Neuron (in vitro differentiated cells): ENCODE measurements around the gene KIF6.

Experiments used
- H2AFZ ChIP-seq: one replicate; pipeline ENCODE4 v1.6.1; 2013; ENCODE audit warnings: low read depth, mild to moderate bottlenecking, inconsistent platforms, low read length, moderate library complexity
- H3K27me3 ChIP-seq: one replicate; pipeline ENCODE4 v1.6.1; 2013; ENCODE audit warnings: low read length; ENCODE audit not compliant: insufficient read depth
- H3K36me3 ChIP-seq: one replicate; pipeline ENCODE4 v1.6.1; 2013; ENCODE audit warnings: low read length; ENCODE audit not compliant: insufficient read depth
- H3K4me1 ChIP-seq: one replicate; pipeline ENCODE4 v1.6.1; 2013; ENCODE audit warnings: low read length; ENCODE audit not compliant: insufficient read depth
- H3K4me3 ChIP-seq: 2 replicates; pipeline ENCODE4 v1.5.1; 2013; ENCODE audit warnings: mild to moderate bottlenecking, low read length, moderate library complexity
- H3K9me3 ChIP-seq: one replicate; pipeline ENCODE4 v1.6.1; 2013; ENCODE audit warnings: low read length

The KIF6 gene

GRCh38 chr6:39590871-39591393 lies 134.3 kb downstream of the KIF6 start:
- no peaks in the 10 kb centered on the region for H3K36me3 ChIP-seq
- H3K4me1 ChIP-seq: no peaks in the 10 kb centered on the region
- no peaks in the 10 kb centered on the region for H3K9me3 ChIP-seq
- no peak overlapping the region for H2AFZ ChIP-seq
- H3K4me3 ChIP-seq: no peak overlapping the region
- no peaks in the 10 kb centered on the region for H3K27me3 ChIP-seq

- no peaks in the 10 kb centered on the region for H3K4me1 ChIP-seq
- H3K27me3 ChIP-seq: no peaks in the 10 kb centered on the region
- no peak overlapping the region for H2AFZ ChIP-seq
- no peaks in the 10 kb centered on the region for H3K36me3 ChIP-seq
- no peak overlapping the region for H3K4me3 ChIP-seq
- H3K9me3 ChIP-seq: no peaks in the 10 kb centered on the region
Measured at GRCh38 chr6:39587080-39587479, 138.1 kb downstream of the KIF6 start.

- Histone ChIP-seq H3K4me1 (no peaks in the 10 kb centered on the region), H3K4me3 (no peak overlapping the region), H3K9me3 (no peaks in the 10 kb centered on the region), H2AFZ (no peak overlapping the region), H3K27me3 (no peaks in the 10 kb centered on the region), H3K36me3 (no peaks in the 10 kb centered on the region)
Measured at GRCh38 chr6:39585641-39586040, 139.6 kb downstream of the KIF6 start.

GRCh38 chr6:39577446-39578165 lies 147.6 kb downstream of the KIF6 start:
- Histone ChIP-seq H3K36me3 (no peaks in the 10 kb centered on the region), H3K9me3 (no peaks in the 10 kb centered on the region), H2AFZ (no peak overlapping the region), H3K4me1 (no peaks in the 10 kb centered on the region), H3K27me3 (no peaks in the 10 kb centered on the region), H3K4me3 (no peak overlapping the region)

- Histone ChIP-seq H2AFZ (no peak overlapping the region), H3K4me1 (no peaks in the 10 kb centered on the region), H3K9me3 (no peaks in the 10 kb centered on the region), H3K4me3 (no peak overlapping the region), H3K27me3 (no peaks in the 10 kb centered on the region), H3K36me3 (no peaks in the 10 kb centered on the region)
Measured at GRCh38 chr6:39576556-39577303, 148.5 kb downstream of the KIF6 start.

- Histone ChIP-seq H3K9me3 (no peaks in the 10 kb centered on the region), H3K36me3 (no peaks in the 10 kb centered on the region), H3K27me3 (no peaks in the 10 kb centered on the region), H3K4me1 (no peaks in the 10 kb centered on the region), H3K4me3 (no peak overlapping the region), H2AFZ (no peak overlapping the region)
Measured at GRCh38 chr6:39574991-39575390, 150.2 kb downstream of the KIF6 start.

GRCh38 chr6:39573541-39573940 lies 151.7 kb downstream of the KIF6 start:
- no peaks in the 10 kb centered on the region for H3K27me3 ChIP-seq
- H3K4me1 ChIP-seq: no peaks in the 10 kb centered on the region
- no peaks in the 10 kb centered on the region for H3K36me3 ChIP-seq
- H3K9me3 ChIP-seq: no peaks in the 10 kb centered on the region
- no peak overlapping the region for H3K4me3 ChIP-seq
- H2AFZ ChIP-seq: no peak overlapping the region

GRCh38 chr6:39572661-39573340 lies 152.4 kb downstream of the KIF6 start:
- Histone ChIP-seq H3K4me3 (no peak overlapping the region), H3K27me3 (no peaks in the 10 kb centered on the region), H3K36me3 (no peaks in the 10 kb centered on the region), H2AFZ (no peak overlapping the region), H3K9me3 (no peaks in the 10 kb centered on the region), H3K4me1 (no peaks in the 10 kb centered on the region)

- Histone ChIP-seq H2AFZ (no peak overlapping the region), H3K4me3 (no peak overlapping the region), H3K4me1 (no peaks in the 10 kb centered on the region), H3K27me3 (no peaks in the 10 kb centered on the region), H3K36me3 (no peaks in the 10 kb centered on the region), H3K9me3 (no peaks in the 10 kb centered on the region)
Measured at GRCh38 chr6:39568896-39569295, 156.3 kb downstream of the KIF6 start.

- H3K4me3 ChIP-seq: no peak overlapping the region
- no peak overlapping the region for H2AFZ ChIP-seq
- no peaks in the 10 kb centered on the region for H3K9me3 ChIP-seq
- no peaks in the 10 kb centered on the region for H3K36me3 ChIP-seq
- H3K27me3 ChIP-seq: no peaks in the 10 kb centered on the region
- H3K4me1 ChIP-seq: no peaks in the 10 kb centered on the region
Measured at GRCh38 chr6:39567091-39567490, 158.1 kb downstream of the KIF6 start.

GRCh38 chr6:39566456-39566855 lies 158.8 kb downstream of the KIF6 start:
- H3K9me3 ChIP-seq: no peaks in the 10 kb centered on the region
- no peak overlapping the region for H3K4me3 ChIP-seq
- H3K27me3 ChIP-seq: no peaks in the 10 kb centered on the region
- no peaks in the 10 kb centered on the region for H3K4me1 ChIP-seq
- H3K36me3 ChIP-seq: no peaks in the 10 kb centered on the region
- no peak overlapping the region for H2AFZ ChIP-seq

GRCh38 chr6:39565956-39566355 lies 159.3 kb downstream of the KIF6 start:
- Histone ChIP-seq H2AFZ (no peak overlapping the region), H3K27me3 (no peaks in the 10 kb centered on the region), H3K36me3 (no peaks in the 10 kb centered on the region), H3K4me1 (no peaks in the 10 kb centered on the region), H3K4me3 (no peak overlapping the region), H3K9me3 (no peaks in the 10 kb centered on the region)
